Medulla oblongata (tissue), 1 donor: Measurements from ENCODE around the gene DMXL2.

Source experiments
- DNase-seq: peaks from one replicate; pipeline ENCODE4 v3.0.0-alpha.2; 2015; ENCODE audit errors: extremely low spot score

The DMXL2 gene

DNA sequence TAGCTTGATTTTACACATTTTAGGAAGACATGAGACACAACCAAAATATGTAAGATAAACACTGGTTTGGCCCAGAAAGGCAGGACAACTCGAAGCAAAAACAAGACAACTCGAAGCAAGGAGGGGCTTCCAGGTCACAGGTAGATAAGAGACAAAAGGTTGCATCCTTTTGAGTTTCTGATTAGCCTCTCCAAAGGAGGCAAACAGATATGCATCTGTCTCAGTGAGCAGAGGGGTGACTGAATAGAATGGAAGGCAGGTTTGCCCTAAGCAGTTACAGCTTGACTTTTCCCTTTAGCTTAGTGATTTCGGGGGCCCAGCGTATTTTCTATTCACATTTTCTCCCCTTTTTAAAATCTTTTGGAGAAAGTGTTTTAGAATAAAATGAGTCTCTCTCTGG is 206.4 kb downstream of the DMXL2 start:
- DNase-seq = no peak

DNA sequence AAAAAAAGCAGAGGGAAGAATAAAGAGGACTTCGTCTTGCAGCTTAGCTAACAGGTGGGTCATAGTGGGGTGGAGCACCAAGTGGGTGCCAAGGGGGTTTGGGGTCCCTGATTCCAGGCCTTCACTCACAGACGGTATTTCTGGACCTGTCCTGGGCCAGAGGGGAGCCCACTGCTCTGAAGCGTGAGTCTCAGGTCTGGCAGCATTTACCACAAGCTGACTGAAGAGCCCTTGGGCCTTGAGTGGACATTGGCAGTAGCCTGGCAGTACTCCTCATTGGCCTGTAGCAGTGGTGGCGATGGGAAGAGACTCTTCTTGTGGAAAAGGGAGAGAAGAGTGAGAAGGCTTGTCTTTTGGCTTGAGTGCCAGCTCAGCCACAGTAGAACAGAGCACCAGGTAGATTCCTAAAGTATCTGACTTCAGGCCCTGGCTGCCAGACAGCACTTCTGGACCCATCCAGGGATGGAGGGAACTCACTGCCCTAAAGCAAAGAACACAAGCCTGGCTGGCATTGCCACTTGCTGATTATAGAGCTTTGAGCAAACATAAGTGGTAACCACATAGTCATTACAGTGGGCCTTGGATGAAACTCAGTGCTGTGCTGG is 208.2 kb downstream of the DMXL2 start:
- DNase-seq = no peak

DNA sequence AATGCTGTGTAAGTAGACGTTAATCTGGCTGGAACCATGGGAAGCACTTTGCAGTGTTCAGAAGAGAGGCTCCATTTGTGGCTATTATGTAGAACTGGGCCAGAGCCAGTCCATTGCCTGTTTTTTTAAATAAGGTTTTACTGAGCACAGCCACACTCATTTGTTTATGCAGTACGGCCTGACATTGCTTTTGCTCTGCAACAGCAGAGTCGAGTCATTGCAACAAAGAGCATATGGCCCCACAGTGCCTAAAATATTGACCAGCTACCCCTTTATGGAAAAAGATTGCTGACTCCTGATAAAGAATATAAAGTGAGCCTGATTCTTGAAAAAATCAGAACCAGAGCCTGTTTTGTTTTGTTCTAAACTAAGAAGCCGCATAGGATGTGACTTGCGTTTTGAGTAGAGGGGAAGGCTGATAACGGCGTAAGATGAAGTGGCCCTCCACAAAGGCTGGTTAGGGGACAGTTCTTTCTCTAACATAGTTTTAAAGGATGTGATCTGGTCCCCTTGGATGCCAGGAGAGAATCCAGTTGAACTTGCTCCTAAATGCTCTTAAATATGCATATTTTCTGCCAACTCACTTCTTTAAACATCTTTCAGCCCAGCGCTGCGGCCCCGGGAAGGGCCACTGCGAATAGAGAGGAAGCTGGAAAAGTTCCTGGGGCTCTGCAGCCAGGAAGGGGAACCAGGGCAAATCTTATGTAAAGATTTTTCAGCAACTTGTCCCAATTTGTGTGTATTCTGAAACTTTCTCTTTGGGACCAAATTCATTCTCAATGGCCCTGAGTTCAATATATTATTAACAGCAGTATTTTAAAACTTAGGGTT is 216.7 kb downstream of the DMXL2 start:
- DNase-seq = peak; percentile 35

DNA sequence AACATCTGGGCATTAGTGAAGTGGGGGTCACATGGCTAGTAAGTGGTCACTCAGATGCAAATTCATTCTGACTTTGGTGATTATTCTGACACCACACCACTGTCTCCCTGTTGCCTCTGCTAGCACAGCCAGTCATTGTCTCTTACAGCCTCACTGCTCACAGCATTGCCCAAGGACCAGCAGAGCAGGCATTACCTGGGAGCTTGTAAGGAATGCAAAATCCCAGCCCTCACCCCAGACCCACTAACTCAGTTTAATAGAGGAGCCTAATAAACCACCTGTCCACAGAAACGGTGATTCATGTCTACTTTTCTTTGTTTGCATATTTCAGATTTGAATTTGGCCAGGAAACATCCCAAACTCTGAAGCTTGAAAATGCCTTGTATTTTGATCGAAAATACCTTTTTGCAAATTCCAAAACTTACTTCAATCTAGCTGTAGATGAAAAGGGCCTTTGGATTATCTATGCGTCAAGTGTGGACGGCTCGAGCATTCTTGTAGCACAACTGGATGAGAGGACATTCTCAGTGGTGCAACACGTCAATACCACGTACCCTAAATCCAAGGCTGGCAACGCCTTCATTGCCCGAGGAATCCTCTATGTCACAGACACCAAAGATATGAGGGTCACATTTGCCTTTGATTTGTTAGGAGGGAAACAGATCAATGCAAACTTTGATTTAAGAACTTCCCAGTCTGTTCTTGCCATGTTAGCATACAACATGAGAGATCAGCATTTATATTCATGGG is 218.4 kb downstream of the DMXL2 start:
- no peak for DNase-seq

DNA sequence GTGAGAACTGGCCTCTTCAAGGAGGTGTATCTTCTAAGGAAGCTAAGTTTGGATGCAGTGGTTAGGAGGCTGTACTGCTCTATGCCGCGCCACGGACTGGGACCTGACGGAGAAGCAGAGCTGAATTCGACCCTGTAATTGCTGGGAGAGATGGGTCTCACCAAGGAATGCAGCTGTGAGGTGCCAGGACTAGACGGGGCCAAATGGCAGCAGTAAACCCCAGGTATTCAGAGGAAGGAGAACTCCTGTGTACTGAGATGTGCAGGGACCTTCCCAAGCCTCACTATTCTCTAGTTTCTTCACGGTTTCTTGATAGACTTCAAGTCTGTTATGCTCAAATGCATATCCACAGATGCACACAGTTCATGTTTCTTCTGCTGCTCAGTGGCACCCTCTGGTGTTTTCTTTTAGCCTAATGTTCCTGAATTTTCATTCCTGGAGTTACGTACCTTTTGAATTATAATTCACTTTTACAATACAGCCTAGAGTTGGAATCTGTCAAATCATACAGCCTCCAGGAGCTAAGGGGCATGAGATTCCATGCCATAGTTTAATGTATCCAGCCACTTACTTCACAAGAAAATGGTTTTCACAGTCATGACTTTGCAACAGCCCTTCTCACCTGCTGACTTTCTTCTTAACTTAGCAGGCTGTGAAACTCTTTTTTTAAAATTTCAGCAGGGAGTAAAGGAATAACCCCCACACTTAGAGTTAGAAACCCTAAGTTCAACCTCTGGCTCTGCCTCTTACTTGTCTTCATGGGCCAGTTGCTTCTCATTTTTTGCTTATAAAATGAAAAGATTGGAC is 219.3 kb downstream of the DMXL2 start:
- DNase-seq = peak; percentile 57

DNA sequence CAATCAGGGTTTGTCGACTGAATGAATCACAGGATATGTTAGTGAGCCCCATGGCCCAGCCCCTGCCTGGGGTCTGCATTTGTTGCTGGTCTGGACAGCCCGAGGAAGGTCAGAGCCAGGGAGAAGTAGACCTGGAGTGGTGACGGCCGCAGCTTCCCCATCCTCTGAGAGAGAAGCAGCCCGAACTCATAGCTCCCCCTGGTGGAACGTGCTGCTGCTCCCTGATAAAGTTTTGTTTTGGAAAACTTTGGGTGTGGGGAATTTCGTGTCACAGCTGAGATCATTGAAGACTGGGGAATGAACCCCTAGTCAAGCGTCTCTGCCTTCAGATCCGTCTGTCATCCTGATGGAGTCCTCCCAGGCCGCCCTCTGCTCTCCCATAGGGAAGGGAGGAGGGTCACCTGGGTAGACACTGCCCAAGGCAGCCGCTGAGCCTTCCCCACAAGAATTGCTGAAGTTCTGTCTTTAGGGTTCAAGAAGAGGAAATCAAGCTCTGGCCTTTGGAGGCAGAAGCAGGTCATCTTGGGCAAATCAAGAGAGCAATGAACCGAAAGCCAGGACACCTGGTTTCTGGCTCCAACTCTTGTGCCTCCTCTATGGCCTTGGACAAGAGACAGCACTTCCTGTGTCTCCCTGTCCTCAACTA is 220.6 kb downstream of the DMXL2 start:
- DNase-seq = peak; percentile 54

DNA sequence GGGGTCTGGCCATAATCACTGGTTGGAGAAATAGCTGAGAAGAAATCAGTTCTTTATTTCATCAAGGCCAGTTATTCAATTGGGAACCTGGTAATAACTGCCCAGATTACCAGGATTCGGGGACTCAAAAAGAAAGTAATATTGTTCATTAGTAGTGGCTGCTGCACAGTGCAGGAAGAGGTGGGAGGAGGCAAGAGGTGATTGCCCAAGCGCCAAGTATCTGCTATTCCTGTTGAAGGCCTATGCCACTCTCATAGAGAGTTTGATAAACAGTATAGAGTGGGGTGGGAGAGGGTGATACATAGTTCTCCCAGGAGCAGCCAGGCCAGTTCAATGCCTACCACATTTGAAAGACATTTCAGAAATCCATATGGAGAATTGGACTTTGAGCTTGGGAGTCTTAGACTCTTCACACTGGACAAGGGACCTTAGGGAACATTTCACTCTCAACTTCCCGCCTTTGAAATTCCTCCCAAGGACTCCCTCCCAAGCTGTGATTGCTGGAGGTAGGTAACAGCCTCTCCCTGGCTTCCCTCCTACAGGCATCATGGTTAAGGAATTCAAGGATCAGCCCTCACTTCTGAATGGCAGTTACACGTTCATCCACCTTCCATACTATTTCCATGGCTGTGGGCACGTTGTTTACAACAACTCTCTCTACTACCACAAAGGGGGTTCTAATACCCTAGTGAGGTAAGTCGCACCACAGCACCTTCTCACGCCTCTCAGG is 221.4 kb downstream of the DMXL2 start:
- DNase-seq = no peak

DNA sequence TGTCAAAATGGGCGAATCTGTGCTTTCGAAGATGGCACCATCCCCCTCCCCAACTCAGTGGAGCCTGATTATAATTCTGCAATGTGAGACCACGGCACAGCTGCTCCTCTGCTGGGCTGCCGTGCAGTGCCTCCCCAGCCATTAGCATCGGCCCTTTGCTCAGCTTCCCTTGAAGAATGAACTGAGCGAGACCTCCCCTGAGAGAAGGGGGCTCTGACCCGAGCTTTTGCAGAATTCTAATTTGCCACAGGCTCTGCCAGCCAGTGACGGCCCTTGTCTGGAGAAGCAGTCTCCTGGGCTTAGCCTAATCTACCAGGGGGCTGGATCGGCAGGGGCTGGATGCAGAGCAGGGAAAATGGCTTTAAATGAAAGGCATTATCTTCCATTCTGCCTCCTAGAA is 223.9 kb downstream of the DMXL2 start:
- no peak for DNase-seq
